ENCODE data around the gene NKX6-1. TPM values are rescaled to one million over a fixed set of nuclear protein-coding genes. Genes with fewer than 3 reads are reported as not detected.

NKX6-1 gene
- polyA plus RNA-seq, 1 experiment, result 0.05 TPM

DNA sequence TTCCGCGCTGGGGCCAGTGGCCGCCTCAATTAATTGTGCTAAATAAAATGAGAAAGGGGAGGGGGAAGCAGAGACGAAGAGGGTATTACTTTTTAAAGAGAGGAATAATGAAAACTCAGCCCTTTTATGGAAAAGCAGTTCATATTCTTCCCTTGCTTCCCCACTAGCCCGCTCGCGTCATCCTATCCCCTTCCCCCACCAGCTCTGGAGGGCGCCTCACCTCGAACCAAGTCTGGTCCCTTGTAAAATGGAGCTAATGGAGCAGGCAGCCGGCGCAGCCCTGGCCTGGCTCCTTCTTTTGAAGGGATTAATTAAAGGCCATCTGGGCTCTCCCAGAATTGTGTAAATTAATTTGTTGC is 511 bp upstream of the NKX6-1 start:
- ChIA-PET POLR2A (no interaction called here), CTCF (interaction anchor here (0.7 to 0.9 kb wide), 2 partner anchors 30 to 1884 kb away, joined by 3 read pairs; no protein-coding TSS in a partner anchor)
- peaks cover 91% of the 10 kb centered on the region for H3K27me3 ChIP-seq (ENCODE audit: control insufficient read depth, insufficient read depth, low read length)
- no peak overlapping the region for H3K4me3 ChIP-seq (ENCODE audit: low read depth, low read length)
- no peak for DNase-seq (ENCODE audit: low read depth, low spot score)
- H3K27ac ChIP-seq (ENCODE audit: low read depth, low read length), result no peak overlapping the region
- peaks cover 35% of the 10 kb centered on the region for H3K9me3 ChIP-seq (ENCODE audit: control insufficient read depth, insufficient read depth, low read length)
- TF ChIP-seq, protein P1, sequence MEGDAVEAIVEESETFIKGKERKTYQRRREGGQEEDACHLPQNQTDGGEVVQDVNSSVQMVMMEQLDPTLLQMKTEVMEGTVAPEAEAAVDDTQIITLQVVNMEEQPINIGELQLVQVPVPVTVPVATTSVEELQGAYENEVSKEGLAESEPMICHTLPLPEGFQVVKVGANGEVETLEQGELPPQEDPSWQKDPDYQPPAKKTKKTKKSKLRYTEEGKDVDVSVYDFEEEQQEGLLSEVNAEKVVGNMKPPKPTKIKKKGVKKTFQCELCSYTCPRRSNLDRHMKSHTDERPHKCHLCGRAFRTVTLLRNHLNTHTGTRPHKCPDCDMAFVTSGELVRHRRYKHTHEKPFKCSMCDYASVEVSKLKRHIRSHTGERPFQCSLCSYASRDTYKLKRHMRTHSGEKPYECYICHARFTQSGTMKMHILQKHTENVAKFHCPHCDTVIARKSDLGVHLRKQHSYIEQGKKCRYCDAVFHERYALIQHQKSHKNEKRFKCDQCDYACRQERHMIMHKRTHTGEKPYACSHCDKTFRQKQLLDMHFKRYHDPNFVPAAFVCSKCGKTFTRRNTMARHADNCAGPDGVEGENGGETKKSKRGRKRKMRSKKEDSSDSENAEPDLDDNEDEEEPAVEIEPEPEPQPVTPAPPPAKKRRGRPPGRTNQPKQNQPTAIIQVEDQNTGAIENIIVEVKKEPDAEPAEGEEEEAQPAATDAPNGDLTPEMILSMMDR (IDR thresholded peaks at IDR 0.05; ENCODE audit: low read depth, low read length), result no peak

DNA sequence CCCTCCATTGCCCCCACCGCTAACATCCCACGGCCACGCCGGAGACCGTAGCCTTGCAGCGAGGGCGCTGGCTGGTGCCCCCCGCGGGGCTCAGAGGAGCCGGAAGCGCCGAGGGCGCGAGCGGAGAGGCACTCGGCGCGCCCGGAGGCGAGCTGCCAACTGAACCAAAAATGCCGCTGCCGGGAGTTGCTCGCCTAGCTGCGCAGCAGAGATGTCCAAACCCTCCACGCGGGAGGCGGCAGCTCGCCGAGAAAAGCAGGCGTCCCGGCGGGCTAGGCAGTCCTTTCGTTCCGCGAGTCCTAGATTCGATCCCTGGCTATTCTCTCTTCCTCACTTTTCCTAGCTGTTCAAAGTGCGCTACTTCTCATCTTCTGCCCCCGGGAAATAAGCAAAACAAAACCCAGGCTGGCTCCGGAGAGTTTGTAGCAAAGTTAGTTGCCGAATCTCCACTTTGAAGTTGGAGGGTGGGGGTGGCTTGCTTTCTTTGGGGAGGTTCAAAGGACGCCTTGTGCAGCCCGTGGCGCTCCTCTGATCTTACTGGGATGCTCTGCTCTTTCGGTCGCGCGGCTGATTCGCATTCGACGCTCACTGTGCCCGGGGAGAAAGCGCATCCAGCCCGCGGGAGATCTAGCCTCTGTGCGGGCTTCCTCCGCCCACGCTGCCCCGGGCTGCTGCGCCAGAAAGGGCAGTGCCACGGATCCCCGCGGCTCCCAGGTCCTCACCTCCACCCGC is 723 bp downstream of the NKX6-1 start:
- H3K27ac ChIP-seq (ENCODE audit: low read depth, low read length), result no peak overlapping the region
- peak overlapping the region; percentile 50 for H3K4me3 ChIP-seq (ENCODE audit: low read depth, low read length)
- peaks cover 90% of the 10 kb centered on the region for H3K27me3 ChIP-seq (ENCODE audit: control insufficient read depth, insufficient read depth, low read length)
- ChIA-PET POLR2A (no interaction called here), CTCF (no interaction called here)
- peaks cover 38% of the 10 kb centered on the region for H3K9me3 ChIP-seq (ENCODE audit: control insufficient read depth, insufficient read depth, low read length)
- no peak for DNase-seq (ENCODE audit: low read depth, low spot score)
- TF ChIP-seq, protein P1 (IDR thresholded peaks at IDR 0.05; ENCODE audit: low read depth, low read length), result no peak

DNA sequence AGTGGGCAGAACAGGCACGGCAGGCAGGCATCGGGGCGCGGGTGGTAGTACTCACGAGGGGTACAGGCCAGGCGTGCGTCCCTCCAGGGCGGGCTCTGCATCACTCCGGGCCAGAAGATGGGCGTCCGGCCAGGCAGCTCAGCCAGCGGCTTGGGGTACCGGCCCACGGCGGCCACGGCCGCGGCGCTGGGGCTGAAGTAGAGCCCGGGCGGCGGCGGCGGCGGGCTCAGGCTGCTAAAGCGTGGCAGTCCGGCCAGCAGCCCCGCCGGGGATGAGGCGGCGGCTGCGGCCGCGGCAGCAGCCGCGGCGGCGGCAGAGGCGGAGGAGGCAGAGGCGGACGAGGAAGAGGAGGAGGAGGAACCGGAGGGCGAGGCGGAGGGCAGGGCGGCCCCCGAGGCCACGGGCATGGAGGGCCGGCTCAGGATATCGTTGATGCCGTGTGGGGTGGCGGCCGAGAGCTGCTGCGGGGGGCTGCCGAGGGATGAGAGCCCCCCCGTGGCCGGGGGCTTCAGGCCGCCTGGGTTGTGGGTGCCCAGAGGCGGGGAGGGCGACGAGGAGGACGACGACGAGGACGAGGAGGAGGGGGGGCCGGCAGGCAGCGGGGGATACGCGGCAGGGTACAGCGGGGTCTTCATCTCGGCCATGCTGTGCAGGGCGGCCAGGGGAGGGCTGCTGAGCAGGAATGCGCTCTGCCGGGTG is 1.4 kb downstream of the NKX6-1 start:
- H3K27me3 ChIP-seq (ENCODE audit: control insufficient read depth, insufficient read depth, low read length), result peaks cover 89% of the 10 kb centered on the region
- H3K27ac ChIP-seq (ENCODE audit: low read depth, low read length), result no peak overlapping the region
- DNase-seq (ENCODE audit: low read depth, low spot score), result no peak
- TF ChIP-seq, protein P1 (IDR thresholded peaks at IDR 0.05; ENCODE audit: low read depth, low read length), result no peak
- H3K4me3 ChIP-seq (ENCODE audit: low read depth, low read length), result peak overlapping the region; percentile 50
- ChIA-PET POLR2A (no interaction called here), CTCF (no interaction called here)
- H3K9me3 ChIP-seq (ENCODE audit: control insufficient read depth, insufficient read depth, low read length), result peaks cover 38% of the 10 kb centered on the region

DNA sequence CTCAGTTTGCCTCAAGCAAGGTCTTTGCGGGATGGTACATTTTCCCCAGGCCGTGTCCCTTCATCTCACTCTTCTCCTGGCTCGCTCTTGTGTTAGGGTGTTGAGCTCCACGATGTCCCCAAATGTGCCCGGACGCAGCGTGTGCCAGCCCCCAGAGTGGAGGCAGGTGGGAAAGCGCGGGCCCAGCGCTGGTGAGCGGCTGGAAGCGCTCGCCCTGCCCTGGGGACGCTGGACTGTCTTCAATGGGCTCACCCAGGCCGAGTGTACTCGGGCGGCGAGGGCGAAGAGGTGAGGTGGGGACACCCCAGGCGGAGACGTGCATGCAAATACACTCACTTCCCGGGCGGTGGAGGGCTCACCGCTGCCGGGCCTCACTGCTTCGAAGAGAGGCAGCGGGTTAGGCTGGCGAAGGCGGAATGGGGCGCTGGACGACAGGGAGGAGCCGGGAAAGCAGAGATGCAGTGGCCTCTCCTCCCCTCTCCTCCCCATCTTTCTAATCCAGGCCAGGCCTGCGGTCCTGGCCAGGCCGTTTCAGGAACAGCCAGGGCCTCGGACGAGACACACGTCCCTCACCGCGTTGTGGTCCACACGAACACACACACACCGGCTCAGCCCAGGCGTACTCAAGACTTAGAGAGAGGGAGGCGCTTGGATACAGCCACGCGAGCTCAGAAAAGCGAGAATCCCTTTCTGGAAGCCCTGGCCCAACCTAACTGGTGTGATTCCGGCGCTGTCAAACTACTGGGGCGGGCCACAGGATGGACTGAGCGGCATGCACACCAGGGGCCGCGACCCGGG is 2.2 kb downstream of the NKX6-1 start:
- CTCF ChIA-PET, result no interaction called here
- peaks cover 90% of the 10 kb centered on the region for H3K27me3 ChIP-seq (ENCODE audit: control insufficient read depth, insufficient read depth, low read length)

More for the DNA sequence above, 2.2 kb downstream of the NKX6-1 start:
- Histone ChIP-seq H3K9me3 (ENCODE audit: control insufficient read depth, insufficient read depth, low read length) (peaks cover 38% of the 10 kb centered on the region), H3K4me3 (ENCODE audit: low read depth, low read length) (no peak overlapping the region), H3K27ac (ENCODE audit: low read depth, low read length) (no peak overlapping the region)
- TF ChIP-seq, protein P1 (IDR thresholded peaks at IDR 0.05; ENCODE audit: low read depth, low read length), result no peak
- no peak for DNase-seq (ENCODE audit: low read depth, low spot score)
- POLR2A ChIA-PET, result no interaction called here

Measured in AG04450 (cell line).